Right hindlimb (tissue), 1 donor: Measurements from ENCODE around the gene MYCN.
"Not testable (repeated sequence)": the region's sequence is repeated elsewhere in the genome, so short reads cannot be mapped to it uniquely, and the experiment has no call there.

Source experiments
- DNase-seq: peaks from one replicate; pipeline ENCODE4 v3.0.0-alpha.2; 2018

MYCN gene

GRCh38 chr2:15908371-15908770 lies 32.0 kb upstream of the MYCN start:
- no peak for DNase-seq

DNA sequence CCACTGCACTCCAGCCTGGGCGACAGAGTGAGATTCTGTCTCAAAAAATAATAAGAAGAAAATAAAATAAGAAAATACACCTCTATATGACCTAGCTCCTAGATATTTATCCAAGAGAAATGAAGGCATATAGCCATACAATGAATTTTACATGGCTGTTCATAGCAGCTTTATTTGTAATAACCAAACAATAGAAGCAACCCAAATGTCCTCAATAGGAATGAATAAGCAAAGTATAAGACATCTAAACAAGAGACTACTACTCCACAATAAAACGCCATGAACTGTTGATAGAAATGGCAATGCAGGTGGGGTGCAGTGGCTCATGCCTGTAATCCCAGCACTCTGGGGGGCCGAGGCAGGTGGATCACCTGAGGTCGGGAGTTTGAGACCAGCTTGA lies 31.2 kb upstream of the MYCN start:
- DNase-seq, result no peak

DNA sequence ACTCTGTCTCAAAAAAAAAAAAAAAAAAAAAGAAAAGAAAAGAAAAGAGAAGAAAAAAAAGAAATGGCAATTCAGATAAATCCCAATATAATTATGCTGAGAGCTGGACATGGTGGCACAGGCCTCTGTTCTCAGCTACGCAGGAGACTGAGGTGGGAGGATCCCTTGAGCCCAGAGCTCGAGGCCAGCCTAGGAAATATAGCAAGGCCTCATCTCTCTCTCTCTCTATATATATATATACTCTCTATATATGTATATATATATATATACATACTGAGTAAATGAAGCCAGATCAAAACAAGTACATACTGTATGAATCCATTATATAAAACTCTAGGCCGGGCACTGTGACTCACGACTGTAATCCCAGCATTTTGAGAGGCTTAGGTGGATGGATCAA lies 30.6 kb upstream of the MYCN start:
- DNase-seq, result no peak

- not testable (repeated sequence) for DNase-seq
Observed at GRCh38 chr2:15911270-15911669, 29.1 kb upstream of the MYCN start.

DNA sequence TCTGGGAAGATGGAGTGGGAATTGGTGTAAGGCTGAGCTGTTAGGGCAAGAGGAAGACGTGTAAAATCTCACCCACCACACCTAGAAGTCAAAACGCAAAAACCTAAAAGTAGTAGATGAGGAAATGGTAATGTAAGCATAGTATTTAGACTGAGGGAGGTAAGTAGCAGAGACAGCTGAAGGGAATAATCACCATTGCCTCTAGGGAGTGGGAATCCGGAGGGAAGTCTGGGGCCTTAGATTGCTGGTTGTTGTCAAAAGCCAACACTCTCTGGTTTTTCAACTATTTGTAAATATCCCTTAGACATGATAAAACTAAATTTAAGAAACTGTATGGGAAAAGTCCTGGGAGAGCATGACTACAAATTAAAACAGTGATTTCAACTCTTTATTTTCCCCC lies 28.7 kb upstream of the MYCN start:
- no peak for DNase-seq

GRCh38 chr2:15912203-15912602 lies 28.1 kb upstream of the MYCN start:
- DNase-seq, result peak; percentile 62

- DNase-seq, result no peak
Observed at GRCh38 chr2:15913146-15913545, 27.2 kb upstream of the MYCN start.

- DNase-seq, result peak; percentile 86
Observed at GRCh38 chr2:15914596-15915385, 25.6 kb upstream of the MYCN start.

DNA sequence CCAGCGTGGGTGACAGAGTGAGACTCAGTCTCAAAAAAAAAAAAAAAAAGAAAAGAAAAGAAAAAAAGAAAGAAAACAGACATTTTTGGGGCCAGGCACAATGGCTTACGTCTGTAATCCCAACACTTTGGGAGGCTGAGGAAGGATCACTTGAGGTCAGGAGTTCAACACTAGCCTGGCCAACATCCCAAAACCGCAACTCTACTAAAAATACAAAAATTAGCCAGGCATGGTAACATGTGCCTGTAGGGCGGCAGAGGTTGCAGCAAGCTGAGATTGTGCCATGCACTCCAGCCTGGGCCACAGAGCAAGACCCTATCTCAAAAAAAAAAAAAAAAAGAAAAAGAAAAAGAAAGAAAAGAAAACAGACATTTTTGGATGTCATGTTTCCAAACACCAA lies 24.8 kb upstream of the MYCN start:
- not testable (repeated sequence) for DNase-seq

GRCh38 chr2:15916336-15916735 lies 24.0 kb upstream of the MYCN start:
- no peak for DNase-seq

GRCh38 chr2:15918761-15919356 lies 21.5 kb upstream of the MYCN start:
- no peak for DNase-seq

GRCh38 chr2:15919716-15920434 lies 20.5 kb upstream of the MYCN start:
- DNase-seq, result no peak

DNA sequence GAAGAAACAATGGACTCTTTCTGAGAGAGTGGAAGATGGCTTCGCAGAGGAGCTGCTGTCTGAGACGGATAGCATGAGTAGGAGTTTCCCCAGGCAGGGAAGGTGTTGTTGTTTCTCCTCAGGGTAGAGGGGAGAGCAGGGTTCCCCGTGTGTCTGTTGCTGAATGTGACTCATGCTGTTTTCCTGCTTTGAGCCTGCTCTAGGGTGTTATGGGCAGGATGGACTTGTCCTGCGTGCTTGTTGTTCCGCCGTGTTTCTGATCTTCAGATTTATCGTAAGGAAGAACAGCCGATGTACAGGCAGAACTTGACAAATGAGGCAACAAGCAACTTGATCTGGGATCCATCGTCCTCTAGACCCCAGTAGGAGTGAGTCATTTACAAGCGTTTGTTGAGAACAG lies 19.7 kb upstream of the MYCN start:
- no peak for DNase-seq

DNA sequence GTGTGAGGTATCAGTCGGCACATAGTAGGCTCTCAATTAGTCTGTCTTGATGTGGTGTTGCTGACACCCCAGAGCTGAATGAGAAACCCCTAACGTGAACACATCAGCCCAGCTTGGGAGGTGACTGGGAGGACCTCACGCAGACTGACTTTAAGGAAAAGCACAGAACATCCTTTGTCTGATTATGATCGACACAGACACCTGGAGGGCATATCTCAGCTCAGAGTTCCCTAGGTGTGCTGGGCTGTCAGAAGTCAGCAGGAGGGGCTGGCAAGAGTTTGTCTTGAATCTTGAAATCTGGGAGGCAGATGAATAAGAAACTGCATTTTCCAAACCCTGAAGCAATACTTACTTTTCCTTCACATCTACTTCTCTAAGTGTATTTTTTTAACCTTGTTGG lies 16.8 kb upstream of the MYCN start:
- DNase-seq, result no peak

- DNase-seq, result no peak
Observed at GRCh38 chr2:15925819-15926218, 14.5 kb upstream of the MYCN start.

DNA sequence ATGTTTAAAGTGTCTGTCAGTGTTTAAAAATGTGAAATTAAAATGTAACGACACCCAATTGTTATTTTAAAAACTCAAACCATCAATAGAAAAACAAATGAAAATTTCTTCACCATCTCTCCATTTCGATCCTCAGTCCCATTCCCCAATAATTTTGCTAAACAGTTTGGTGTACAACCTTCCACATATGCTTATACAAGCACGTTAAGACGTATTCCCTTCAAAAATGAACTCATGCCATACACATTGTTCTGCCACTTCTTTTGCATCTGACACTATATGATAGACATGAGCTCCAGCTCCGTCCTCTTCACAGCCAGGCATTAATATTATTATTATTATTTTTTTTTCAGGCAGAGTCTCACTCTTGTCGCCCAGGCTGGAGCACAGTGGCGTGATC lies 14.1 kb upstream of the MYCN start:
- DNase-seq, result no peak

DNA sequence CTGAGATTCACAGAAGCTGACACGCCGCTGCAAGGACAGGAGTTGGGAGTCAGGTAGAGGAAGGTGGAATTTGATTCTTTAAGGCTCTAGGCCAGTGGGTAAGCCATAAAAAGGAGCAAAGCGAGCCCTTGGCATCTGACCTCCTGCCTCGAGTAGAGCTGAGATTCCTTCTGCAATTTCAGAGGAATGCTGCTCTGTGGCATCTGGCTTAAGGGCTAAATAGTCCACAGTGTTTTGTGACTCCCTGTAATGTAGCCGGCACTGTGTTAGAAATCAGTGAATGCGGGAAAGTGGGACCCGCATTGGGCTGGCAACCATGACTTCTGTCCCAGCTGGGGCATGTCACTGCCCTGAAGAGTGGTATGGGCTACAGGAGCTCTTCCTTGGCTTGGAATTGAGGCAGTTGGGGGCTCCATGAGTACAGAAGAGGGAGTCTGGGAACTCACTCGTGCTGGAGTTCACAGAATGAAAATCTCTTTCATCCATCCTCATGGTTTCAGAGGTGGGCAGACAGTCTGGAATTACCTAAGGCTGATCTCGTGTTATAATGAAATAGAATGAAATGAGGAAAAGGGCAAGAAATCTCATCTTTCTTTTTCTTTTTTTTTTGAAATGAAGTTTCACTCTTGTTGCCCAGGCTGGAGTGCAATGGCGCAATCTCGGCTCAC lies 12.7 kb upstream of the MYCN start:
- DNase-seq, result no peak

- DNase-seq, result not testable (repeated sequence)
Observed at GRCh38 chr2:15929008-15929407, 11.3 kb upstream of the MYCN start.

GRCh38 chr2:15929861-15930260 lies 10.5 kb upstream of the MYCN start:
- DNase-seq, result no peak

- no peak for DNase-seq
Observed at GRCh38 chr2:15930589-15931318, 9.6 kb upstream of the MYCN start.

GRCh38 chr2:15931319-15931890 lies 8.9 kb upstream of the MYCN start:
- no peak for DNase-seq

GRCh38 chr2:15931950-15932349 lies 8.4 kb upstream of the MYCN start:
- no peak for DNase-seq
